IPS-18c (cell line): Measurements from ENCODE around the gene KRT85.
"Not testable (repeated sequence)": the region's sequence is repeated elsewhere in the genome, so short reads cannot be mapped to it uniquely, and the experiment has no call there.

Experiments
- H3K4me3 ChIP-seq: 2 replicates; pipeline ENCODE4 v1.7.0; 2013; ENCODE audit warnings: low read depth, mild to moderate bottlenecking, low read length, moderate library complexity; ENCODE audit not compliant: insufficient read depth
- H3K9me3 ChIP-seq: one replicate; pipeline ENCODE4 v1.6.1; 2013; ENCODE audit warnings: mild to moderate bottlenecking, low read length, moderate library complexity; ENCODE audit not compliant: control insufficient read depth, insufficient read depth

KRT85 gene

DNA sequence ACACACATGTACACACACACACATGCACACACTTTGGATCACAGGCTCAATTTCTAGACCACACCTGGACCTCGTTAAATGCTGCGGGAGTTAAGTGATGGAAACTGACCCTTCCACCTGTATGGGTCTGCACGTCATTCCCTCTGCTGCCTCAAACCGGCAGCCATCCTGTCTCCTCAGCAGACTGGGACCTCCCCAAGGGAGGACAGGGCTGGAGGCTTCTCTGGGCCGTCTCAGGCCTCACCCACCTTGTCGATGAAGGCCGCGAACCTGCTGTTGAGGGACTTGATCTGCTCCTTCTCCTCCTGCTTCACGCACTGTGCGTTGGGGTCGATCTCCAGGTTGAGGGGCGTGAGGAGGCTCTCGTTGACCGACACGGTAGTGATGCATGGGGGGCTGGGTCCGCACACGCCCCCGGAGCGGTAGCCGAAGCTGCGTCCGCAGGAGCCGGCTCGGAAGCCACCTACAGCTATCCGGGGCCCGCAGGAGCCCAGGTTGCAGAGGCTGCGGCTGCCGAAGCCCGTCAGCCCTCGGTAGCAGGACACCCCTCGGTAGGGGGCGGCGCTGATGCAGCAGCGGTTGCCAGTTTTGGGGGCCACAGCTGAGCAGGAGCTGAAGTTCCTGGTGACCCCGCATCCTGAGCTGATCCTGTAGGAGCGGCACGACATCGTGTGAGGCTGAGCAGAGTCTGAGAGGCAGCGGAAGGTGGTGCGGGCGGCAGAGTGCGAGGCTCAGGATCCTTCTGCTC, at the start of gene KRT85:
Gene KRT85, minus strand, starts transcription at position 744 of the 748 bp plus-strand sequence. Its CDS starts 76 bp downstream, at position 668.
- Histone ChIP-seq H3K4me3 (no peak within 1 kb of the TSS), H3K9me3 (no peaks in the 10 kb centered on the region)

DNA sequence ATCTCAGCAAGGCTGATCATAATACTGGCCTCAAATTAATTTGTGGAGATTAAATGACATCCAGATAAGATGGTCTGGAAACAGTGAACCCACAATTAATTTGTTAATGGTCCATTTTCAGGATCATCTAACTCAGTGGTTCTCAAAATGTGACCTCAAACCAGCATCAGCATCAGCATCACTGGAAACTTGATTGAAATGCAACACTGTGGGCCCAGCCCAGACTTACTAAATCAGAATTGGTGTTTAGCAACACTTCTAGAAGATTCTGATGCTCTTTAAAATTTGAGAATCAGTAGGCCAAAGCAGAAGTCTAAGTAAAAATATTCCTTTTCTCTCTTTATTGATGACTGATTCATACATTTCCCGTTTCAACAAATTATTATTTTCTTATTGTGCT, 49.5 kb upstream of the KRT85 start:
- Histone ChIP-seq H3K9me3 (no peaks in the 10 kb centered on the region), H3K4me3 (no peak overlapping the region)

DNA sequence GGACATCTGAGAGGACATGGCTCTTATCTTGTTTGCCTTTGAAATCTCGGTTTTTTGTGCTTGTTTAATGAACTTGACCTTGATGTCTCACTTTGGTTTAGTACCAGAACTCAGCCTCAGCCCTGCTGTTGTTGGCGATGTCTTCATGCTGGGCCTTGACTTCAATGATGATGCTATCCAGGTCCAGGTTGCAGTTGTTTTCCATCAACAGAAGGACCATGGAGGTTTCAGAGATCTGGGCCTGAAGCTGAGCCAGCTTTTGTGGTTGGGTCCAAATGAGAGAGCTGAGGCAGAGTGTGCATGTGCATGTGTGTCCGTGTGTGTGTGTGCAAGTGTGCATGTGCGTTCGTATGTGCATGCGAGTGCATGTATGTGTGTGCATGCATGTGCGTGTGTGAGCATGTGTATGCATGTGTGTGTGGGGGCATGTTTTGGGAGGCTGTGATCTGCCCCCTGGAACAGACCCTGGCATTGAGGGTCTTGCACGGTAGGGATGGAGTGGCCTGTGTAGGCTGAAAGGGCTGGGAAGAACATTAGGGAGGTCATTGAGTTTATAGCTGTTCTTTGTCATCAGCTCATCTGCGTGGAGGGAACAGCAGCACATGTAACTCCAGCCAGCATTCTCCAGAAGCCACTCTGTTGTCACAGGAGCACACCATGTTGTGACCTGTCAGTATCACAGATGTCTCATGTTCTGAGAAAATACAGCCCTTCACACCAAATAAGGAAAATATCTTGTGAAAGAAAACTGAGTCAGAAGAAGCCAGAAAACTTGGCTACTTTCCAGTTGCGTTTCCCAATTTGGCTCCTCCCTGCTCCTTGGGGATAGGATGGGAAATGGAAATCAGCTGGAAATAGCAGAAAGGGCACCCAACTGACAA, 48.8 kb upstream of the KRT85 start:
- H3K4me3 ChIP-seq, result no peak overlapping the region

DNA sequence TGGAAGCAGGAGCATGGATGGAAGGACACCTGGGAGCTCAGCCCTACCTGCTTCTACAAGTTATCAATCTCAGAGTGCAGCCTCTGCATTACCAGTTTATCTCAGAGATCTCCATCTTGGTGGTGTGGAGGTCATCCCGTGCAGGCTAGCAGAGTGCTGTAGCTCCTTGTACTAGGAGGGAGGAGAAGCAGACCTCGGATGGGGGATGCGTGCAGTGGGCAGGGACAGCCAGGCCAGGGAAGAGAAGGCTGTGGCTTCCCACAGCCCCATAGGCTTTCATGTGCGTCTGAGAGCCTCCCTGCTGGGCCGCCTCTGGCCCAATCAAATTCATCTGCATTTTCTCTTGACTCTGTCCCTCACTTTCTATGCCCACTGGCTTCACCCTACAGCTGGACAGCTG, 47.7 kb upstream of the KRT85 start:
- no peak overlapping the region for H3K4me3 ChIP-seq
- H3K9me3 ChIP-seq, result no peaks in the 10 kb centered on the region

More for the DNA sequence above, 48.8 kb upstream of the KRT85 start:
- no peaks in the 10 kb centered on the region for H3K9me3 ChIP-seq

DNA sequence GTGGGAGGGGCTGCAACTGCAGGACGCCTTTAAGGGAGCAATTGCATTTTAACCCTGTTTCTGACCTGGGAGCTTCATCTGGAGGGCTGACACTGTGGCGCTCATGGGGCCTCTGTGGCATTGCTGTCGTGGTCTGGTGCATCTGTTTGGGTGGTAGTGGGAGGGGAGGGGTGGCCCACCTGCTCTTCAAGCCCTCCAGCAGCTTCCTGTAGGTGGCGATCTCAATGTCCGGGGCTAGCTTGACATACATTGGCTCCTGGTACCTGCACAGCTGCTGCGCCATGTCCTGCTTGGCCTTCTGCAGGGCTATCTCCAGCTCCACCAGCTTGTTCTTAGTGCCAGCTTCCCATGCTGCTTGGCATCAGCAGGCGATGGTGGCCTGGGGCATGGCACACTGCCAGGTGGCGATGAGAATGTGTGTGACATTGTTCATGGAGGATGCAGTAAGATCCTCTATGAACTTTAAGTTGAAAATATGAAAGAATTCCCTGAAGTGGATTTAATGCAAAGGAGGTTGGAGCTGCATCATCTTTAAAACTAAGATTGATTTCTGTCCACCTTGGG, 46.6 kb upstream of the KRT85 start:
- Histone ChIP-seq H3K9me3 (no peaks in the 10 kb centered on the region), H3K4me3 (no peak overlapping the region)

DNA sequence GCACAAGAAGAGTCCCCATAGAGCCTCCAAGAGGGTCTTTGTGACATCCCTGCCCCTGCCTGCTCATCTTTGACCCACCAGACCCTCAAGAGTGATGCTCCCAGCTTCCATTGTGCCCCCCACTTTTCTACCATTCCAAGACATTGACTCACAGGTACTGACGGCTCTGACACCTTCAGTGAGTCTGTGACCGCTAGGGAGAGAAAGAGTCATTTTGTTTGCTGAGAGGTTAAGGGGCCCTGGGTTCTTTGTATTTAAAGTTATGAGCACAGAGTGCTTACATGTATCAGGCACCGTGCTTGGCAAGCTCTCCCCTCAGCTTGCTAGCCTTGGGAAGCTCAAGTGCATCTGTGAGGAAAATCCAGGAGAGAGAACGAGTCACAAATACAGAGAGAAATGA, 45.9 kb upstream of the KRT85 start:
- H3K9me3 ChIP-seq, result peaks cover 3% of the 10 kb centered on the region
- H3K4me3 ChIP-seq, result no peak overlapping the region

DNA sequence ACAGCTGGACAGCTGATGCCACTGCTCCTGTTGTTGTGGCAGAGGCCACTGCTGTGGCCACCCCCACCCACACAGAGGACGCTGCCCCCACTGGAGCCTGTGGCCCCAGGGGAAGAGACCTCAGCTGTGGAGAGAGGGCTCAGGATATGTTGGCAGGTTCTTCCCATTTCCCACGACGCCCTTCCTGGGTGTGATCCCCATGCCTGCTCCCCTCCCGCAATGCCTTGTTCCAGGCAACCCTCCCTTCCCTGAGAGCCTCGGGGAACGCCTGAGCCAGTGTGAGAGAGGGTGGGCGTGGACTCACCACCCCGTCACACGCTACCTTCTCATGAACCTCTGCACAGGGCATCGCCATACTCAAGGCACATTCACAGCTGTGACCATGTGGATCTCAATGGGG, 44.5 kb upstream of the KRT85 start:
- no peak overlapping the region for H3K4me3 ChIP-seq
- peaks cover 3% of the 10 kb centered on the region for H3K9me3 ChIP-seq

DNA sequence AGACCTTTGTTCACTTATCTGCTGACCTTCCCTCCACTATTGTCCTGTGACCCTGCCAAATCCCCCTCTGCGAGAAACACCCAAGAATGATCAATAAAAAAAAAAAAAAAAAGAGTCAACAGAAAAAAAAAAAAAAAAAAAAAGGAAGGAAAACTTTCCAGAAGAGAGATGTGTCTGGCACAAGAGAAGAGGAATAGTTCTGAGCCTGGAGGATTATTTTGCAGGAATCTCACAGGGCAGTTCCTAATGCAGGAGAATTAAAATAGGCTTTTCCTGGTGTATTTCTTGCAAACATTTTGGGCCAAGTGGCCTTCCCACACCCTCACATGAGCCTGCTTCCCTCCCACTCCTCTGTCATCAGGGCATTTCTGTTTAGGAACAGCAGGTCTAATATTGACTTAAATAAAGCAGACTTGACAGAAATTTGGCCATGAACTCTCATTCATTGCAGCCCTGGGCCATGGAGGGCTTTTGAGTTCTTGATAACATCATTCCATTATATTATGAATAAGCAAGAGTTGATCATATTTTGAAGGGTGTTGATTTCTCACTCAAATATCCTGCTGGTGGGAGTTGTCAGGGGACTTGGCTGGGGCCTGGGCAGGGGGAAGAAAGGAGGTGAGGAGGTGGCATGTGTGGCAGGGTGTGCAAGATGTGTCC, 43.4 kb upstream of the KRT85 start:
- H3K4me3 ChIP-seq, result not testable (repeated sequence)

DNA sequence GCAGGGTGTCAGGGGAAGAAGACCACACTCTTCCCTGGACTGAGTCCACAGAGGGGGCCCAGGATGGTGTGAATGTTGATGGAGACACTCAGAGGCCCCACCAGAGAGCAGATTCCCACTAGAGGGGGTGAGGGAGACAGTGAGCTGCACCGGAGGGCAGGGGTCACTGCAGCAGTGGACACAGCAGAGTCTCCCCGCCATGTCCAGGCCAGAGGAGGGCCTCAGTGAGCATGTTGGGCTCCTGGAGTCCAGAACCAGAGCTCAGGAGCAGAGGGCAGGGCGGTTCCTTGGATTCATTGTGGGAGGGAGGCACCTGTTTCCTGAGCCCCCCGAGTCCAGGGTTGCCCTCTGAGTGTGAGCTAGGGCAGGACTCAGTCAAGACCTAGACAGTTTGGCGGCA, 40.6 kb upstream of the KRT85 start:
- H3K4me3 ChIP-seq, result no peak overlapping the region
- H3K9me3 ChIP-seq, result peaks cover 3% of the 10 kb centered on the region

More for the DNA sequence above, 43.4 kb upstream of the KRT85 start:
- H3K9me3 ChIP-seq, result not testable (repeated sequence)

DNA sequence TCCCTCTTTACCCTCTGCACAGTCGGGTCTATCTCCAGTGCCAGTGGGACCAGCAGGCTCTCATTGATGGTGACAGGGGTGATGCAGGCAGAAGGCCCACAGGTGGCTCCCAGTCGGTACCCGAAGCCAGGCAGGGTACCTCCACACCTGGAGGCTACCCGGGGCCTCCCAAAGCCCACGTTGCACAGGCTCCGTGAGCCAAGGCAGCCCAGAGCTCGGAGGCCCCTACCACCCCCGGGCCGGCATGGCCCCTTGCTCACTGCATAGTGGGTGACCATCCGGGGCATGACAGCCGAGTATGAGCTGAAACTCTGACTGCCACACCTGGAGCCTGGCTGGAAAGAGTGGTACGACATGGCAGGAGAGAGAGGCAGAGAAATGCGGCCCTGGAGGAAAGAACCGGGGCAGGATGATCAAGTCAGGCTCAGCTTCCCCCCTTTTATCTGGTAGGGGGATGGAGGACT, 38.7 kb upstream of the KRT85 start, which contains the start of gene KRT82:
Gene KRT82, minus strand, starts transcription at position 414 of the 464 bp plus-strand sequence. Its CDS starts 58 bp downstream, at position 356.
- Histone ChIP-seq H3K4me3 (no peak within 1 kb of the TSS), H3K9me3 (peaks cover 3% of the 10 kb centered on the region)

DNA sequence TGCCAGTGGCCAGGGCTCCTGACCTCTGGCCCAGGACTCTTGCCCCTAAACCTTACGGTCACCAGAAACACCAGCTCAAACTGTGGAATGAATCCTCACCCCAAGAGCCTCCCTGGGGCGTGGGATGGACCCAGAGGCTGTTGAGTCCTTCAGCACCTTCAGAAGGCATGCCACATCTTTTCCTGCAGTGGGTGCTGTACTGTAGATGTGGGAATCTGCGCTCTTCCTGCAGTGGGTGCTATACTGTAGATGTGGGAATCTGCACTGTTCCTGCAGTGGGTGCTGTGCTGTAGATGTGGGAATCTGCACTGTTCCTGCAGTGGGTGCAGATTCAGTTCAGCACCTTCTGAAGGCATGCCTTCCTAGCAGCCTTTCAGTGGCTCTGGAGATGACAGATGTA, 37.7 kb upstream of the KRT85 start:
- Histone ChIP-seq H3K9me3 (peaks cover 3% of the 10 kb centered on the region), H3K4me3 (no peak overlapping the region)

DNA sequence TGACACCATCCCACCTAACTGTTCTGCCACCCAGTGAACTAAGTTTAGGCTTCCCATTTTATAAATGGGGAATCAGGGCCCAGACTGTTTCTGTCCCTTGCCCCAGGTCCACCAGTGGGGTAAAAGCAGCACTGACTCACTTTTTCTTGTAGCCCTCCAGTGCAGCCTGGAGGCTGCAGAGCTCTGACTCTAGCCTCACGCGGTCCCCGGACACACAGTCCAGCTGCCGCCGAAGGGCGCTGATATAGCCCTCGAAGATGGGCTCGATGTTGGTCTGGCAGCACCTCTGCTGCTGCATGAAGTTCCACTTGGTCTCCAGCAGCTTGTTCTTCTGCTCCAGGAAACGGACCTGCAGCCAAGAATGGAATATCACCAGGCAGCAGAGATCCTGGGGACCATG, 36.3 kb upstream of the KRT85 start:
- H3K9me3 ChIP-seq, result peaks cover 3% of the 10 kb centered on the region
- no peak overlapping the region for H3K4me3 ChIP-seq

DNA sequence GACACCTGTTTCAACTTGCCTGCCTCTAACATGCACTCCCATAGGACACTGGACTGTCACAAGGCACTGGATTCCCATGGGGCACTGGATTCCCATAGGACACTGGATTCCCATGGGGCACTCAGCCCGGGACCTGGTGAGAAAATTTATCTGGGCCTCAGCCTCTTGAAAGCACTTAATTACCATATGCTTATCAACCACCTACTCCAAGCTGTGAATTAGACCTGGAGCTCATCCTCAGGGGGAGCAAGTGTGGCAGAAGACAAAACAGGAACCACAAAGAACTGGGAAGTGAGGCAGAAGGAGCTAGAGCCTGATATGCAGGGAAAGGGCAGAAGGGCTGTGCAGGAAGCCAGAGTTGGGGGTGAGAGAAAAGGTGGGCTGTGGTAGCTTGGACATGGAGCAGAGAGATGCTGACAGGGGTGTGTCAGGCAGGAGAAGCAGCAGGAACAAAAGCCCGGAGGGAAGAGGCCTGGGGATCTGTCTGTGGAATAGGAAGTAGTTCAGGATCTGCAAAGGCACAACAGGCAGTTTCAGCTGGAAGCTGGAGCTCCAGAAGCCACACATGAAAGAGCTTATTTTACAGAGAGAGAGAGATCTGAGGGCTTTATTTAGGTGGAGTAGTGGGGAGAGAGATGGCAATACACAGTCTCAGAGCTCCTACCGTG, 35.7 kb upstream of the KRT85 start:
- no peak overlapping the region for H3K4me3 ChIP-seq
- no peaks in the 10 kb centered on the region for H3K9me3 ChIP-seq

DNA sequence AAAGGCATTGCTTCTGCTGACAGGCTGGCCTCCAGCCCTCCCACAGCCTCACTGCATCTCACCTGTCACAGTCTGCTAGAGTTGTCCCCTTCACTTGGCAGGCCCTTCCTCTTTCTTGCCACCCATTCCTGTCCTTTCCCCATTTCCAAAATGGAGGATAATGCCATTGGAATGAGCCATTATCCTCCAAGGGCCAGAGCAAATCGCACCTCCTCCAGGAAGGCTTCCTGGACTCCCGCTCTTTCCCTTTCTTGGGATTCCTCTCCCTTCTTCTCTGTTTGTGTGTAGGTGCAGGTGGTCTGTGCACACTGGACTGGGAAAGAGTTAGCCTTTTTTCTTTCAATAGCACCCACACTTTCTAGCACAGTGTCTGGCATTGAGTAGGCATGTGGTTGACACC, 35.1 kb upstream of the KRT85 start:
- Histone ChIP-seq H3K4me3 (no peak overlapping the region), H3K9me3 (no peaks in the 10 kb centered on the region)

DNA sequence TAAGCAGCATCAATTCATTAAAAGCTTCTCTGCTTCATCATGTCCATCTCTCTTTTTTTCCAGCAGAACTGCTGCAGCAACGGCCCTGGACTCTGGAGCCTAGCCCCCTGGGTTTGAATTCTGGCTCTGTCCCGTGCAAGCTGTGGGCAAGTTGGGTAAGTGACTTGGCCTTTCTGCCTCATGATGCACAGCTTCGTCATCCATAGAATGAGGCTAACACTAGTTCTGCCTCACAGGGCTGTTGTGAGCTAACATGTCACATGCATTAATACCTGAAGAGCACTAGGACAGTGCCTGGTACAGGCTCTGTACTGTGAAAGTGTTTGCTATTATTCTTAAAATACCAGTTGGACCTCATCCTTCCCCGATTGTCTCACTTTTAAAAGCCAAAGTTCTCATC, 34.6 kb upstream of the KRT85 start:
- Histone ChIP-seq H3K9me3 (no peaks in the 10 kb centered on the region), H3K4me3 (no peak overlapping the region)

DNA sequence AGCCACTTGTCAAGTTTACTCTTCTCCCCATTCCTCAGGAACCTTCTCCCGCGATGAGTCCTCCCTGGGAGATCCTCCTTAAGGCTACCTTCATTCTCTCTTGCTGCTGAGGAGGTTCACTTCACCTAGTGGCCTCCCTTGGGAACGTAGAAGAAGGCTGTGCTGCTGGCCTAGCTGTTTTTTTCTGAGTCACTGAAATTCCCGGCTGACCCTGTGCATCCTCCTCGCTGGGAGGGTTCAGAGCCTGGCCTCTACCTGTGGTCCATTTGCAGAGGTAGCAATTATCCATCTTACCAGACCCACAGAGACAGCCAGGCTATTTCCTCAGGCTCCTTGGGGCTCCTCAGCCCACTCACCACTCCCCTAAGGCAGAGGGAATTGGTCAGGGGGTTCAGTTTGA, 34.2 kb upstream of the KRT85 start:
- H3K4me3 ChIP-seq, result no peak overlapping the region
- H3K9me3 ChIP-seq, result no peaks in the 10 kb centered on the region

DNA sequence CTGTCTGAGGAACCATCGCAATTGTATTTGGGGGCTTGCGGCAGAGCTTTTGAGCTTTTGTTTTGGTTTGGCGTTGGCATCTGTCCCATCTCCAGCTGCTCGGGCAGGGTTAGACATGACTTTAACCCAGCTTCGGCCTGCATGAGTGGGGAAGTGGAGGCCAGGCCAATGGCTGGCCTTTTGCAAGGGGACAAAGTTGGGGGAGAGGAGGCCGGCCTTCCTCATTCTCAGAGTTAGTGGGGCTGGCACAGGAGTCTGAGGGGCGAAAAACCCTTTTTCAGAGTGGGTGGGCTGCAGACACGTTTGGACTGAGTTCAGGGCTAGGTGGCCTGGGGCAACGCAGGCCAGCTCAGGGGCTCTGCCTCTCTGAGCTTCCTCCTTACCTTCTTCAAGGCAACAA, 33.6 kb upstream of the KRT85 start:
- no peak overlapping the region for H3K4me3 ChIP-seq
- no peaks in the 10 kb centered on the region for H3K9me3 ChIP-seq
